HepG2 (cell line): ENCODE results near the gene BEND4.

Experiments
- LBX2 ChIP-seq: sonication (generic); formaldehyde crosslinking; IDR thresholded peaks from 2 replicates; pipeline ENCODE4 v1.5.0; 2020; ENCODE audit warnings: missing genetic modification reagents, mild to moderate bottlenecking, borderline replicate concordance
- MBD4 ChIP-seq: IDR thresholded peaks from 2 replicates; pipeline ENCODE4 v1.6.1; 2012; ENCODE audit warnings: low read length, inconsistent platforms, borderline replicate concordance
- NFRKB ChIP-seq: fragments of 450-650 bp; IDR thresholded peaks from 2 replicates; pipeline ENCODE4 v1.6.1; 2017
- RNF219 ChIP-seq: sonication (generic); formaldehyde crosslinking; IDR thresholded peaks from 2 replicates; pipeline ENCODE4 v1.5.0; 2020; ENCODE audit warnings: mild to moderate bottlenecking, missing genetic modification reagents
- SUZ12 ChIP-seq: fragments of 150-350 bp; IDR thresholded peaks from 2 replicates; pipeline ENCODE4 v1.6.1; 2014; ENCODE audit warnings: low read depth, low read length
- TBX2 ChIP-seq: sonication (generic); formaldehyde crosslinking; IDR thresholded peaks from 2 replicates; pipeline ENCODE4 v1.5.0; 2020; ENCODE audit warnings: missing genetic modification reagents, mild to moderate bottlenecking, borderline replicate concordance
- ZFP91 ChIP-seq: sonication (generic); formaldehyde crosslinking; IDR thresholded peaks from 2 replicates; pipeline ENCODE4 v1.9.0; 2022; ENCODE audit warnings: missing genetic modification reagents, mild to moderate bottlenecking, borderline replicate concordance
- ZMYM2 ChIP-seq: sonication (generic); formaldehyde crosslinking; IDR thresholded peaks from 2 replicates; pipeline ENCODE4 v1.8.0; 2022; ENCODE audit warnings: mild to moderate bottlenecking, missing genetic modification reagents
- TF ChIP-seq, protein P1 (sequence below): sonication (generic); formaldehyde crosslinking; IDR thresholded peaks from 2 replicates; pipeline ENCODE4 v1.5.0; 2020; ENCODE audit warnings: mild to moderate bottlenecking, missing genetic modification reagents, moderate library complexity

DNA sequence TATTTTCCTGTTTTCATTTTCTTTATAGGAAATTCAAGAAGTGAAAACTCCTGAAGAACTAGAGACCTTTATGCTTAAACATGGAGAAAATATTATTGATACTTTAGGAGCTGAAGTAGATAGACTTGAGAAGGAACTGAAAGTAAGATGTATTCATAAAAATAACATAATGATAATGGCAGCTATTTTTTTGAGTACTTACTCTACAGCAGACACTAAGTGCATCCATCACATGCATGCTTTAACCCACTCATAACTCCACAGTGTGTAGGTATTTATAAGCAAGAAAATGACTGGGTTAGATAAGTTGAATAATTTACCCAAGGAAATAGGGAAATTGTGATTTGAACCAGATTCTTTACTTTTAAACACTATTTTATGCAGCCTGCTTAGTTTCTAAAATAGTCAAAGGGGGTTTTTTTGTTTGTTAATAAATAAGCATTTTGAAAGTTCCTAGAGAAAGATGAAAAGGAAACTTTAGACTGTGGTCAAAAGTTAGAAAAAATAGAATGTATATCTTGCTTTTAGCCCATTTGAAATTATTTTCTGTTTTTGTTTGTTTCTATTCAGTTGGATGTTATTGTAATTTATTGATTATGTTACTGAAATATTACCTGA lies 74.2 kb downstream of the BEND4 start:
- TF ChIP-seq MBD4 (no peak), TBX2 (CRISPR knock-in tag) (no peak), ZFP91 (no peak), NFRKB (no peak), RNF219 (CRISPR knock-in tag) (no peak), ZMYM2 (CRISPR knock-in tag) (no peak), SUZ12 (no peak), LBX2 (CRISPR knock-in tag) (no peak)
- TF ChIP-seq, protein P1, sequence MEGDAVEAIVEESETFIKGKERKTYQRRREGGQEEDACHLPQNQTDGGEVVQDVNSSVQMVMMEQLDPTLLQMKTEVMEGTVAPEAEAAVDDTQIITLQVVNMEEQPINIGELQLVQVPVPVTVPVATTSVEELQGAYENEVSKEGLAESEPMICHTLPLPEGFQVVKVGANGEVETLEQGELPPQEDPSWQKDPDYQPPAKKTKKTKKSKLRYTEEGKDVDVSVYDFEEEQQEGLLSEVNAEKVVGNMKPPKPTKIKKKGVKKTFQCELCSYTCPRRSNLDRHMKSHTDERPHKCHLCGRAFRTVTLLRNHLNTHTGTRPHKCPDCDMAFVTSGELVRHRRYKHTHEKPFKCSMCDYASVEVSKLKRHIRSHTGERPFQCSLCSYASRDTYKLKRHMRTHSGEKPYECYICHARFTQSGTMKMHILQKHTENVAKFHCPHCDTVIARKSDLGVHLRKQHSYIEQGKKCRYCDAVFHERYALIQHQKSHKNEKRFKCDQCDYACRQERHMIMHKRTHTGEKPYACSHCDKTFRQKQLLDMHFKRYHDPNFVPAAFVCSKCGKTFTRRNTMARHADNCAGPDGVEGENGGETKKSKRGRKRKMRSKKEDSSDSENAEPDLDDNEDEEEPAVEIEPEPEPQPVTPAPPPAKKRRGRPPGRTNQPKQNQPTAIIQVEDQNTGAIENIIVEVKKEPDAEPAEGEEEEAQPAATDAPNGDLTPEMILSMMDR (CRISPR knock-in tag) = no peak
